Stomach (tissue), 4 donors: ENCODE results near the gene CHMP1A.

Source experiments
- POLR2A ChIP-seq, 4 donors: fragments of 450-650 bp; IDR thresholded peaks; one replicate each; pipeline ENCODE4 v1.6.1; 2016; ENCODE audit warnings: antibody characterized with exemption in 4 of 4, control low read depth in 2 of 4, mild to moderate bottlenecking in 1 of 4, moderate library complexity in 1 of 4
- POLR2AphosphoS5 ChIP-seq, 3 donors: sonication (generic); formaldehyde crosslinking; IDR thresholded peaks; one replicate each; pipeline ENCODE4 v1.6.1; 2016; ENCODE audit warnings: antibody characterized with exemption in 3 of 3
- TF ChIP-seq, protein P1 (sequence below), 7 experiments: fragments of 450-650 bp in 4 of 7; fragments of 200-600 bp in 3 of 7; sonication (generic) in 3 of 7; IDR thresholded peaks; one replicate each; pipeline ENCODE4 v1.5.1; 2016 to 2019; ENCODE audit warnings: antibody characterized with exemption in 7 of 7, control low read depth in 2 of 7, mild to moderate bottlenecking in 1 of 7

DNA sequence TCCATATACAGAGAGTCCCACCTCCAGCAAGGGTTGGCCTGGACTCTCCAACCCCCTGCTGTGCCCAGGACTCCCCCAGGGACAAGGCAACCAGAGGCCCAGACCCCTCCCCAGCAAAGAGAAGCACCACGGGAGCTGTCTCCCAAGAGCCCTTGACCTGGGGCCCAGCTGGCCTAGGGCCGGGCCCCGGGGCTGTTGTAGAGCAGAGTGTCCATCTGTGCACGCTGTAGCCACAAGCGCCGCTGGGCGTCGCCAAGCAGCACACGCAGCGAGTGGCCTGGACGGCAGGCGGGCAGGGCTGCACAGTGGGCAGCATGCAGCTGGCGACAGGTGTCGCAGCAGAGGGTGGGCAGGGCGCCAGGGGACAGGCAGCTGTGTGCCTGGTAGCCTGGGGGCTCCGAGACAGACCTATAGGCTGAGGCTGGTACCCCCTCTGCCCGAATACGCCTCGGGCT is 39.7 kb upstream of the CHMP1A start:
- TF ChIP-seq, protein P1, sequence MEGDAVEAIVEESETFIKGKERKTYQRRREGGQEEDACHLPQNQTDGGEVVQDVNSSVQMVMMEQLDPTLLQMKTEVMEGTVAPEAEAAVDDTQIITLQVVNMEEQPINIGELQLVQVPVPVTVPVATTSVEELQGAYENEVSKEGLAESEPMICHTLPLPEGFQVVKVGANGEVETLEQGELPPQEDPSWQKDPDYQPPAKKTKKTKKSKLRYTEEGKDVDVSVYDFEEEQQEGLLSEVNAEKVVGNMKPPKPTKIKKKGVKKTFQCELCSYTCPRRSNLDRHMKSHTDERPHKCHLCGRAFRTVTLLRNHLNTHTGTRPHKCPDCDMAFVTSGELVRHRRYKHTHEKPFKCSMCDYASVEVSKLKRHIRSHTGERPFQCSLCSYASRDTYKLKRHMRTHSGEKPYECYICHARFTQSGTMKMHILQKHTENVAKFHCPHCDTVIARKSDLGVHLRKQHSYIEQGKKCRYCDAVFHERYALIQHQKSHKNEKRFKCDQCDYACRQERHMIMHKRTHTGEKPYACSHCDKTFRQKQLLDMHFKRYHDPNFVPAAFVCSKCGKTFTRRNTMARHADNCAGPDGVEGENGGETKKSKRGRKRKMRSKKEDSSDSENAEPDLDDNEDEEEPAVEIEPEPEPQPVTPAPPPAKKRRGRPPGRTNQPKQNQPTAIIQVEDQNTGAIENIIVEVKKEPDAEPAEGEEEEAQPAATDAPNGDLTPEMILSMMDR (IDR thresholded peaks at IDR 0.05), result no peak
- TF ChIP-seq POLR2AphosphoS5 (IDR thresholded peaks at IDR 0.05), result peak in 1 of 3 donors; percentile 14
- no peak for TF ChIP-seq POLR2A (IDR thresholded peaks at IDR 0.05)
